ENCODE results near the gene RPL37.

Gene RPL37

DNA sequence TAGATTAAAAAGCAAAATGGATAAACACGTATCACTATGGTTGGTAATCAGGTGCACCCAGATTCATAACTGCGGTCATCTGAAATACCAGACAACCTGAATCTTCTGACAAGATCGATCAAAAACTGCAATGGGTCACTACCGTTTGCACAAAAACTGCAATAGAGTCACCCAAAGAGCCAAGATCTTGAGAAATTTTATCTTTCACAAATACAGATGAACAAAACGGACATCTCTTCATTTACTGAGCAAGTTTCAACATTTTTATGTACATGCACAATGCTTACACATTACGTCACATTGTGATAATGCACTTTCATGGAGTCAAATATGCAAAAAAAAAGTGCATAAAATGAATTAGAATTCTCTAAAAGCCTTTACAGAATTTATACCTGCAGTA, 55.5 kb downstream of the RPL37 start:
- Histone ChIP-seq H3K9me3 (ENCODE audit: insufficient read depth, low read length) (no peaks in the 10 kb centered on the region), H3F3A (ENCODE audit: insufficient read depth) (0 out of 2 replicates have a peak, but pooled peaks cover 3% of the 10 kb centered on the region), H3K4me2 (ENCODE audit: low read depth, low read length, poor library complexity, severe bottlenecking) (no peak overlapping the region), H3K27me3 (ENCODE audit: low read length) (no peaks in the 10 kb centered on the region), H4K20me1 (ENCODE audit: low read depth, low read length) (peaks cover 17% of the 10 kb centered on the region), H2AFZ (ENCODE audit: low read depth, low read length, severe bottlenecking) (no peak overlapping the region), H3K9ac (ENCODE audit: low read length) (no peak overlapping the region), H3K9me2 (replicated peaks; ENCODE audit: insufficient read depth, low read length) (no peaks in the 10 kb centered on the region), H3K27ac (ENCODE audit: low read depth, low read length) (no peak overlapping the region), H3K36me3 (ENCODE audit: low read length) (peaks cover 12% of the 10 kb centered on the region), H3K4me3 (ENCODE audit: insufficient read depth, low read length, poor library complexity, severe bottlenecking) (no peak overlapping the region), H3K79me2 (ENCODE audit: insufficient read depth, low read length) (peaks cover 65% of the 10 kb centered on the region)
- TF ChIP-seq EZH2phosphoT487 (conservative IDR thresholded peaks at IDR 0.05; ENCODE audit: low read length), result no peak

- Histone ChIP-seq H3K79me2 (ENCODE audit: insufficient read depth, low read length) (peaks cover 51% of the 10 kb centered on the region), H3K4me2 (ENCODE audit: low read depth, low read length, poor library complexity, severe bottlenecking) (no peak overlapping the region), H3K9ac (ENCODE audit: low read length) (no peak overlapping the region), H3K27me3 (ENCODE audit: low read length) (no peaks in the 10 kb centered on the region), H3F3A (ENCODE audit: insufficient read depth) (0 out of 2 replicates have a peak, but pooled peaks cover 3% of the 10 kb centered on the region), H3K36me3 (ENCODE audit: low read length) (peaks cover 16% of the 10 kb centered on the region), H4K20me1 (ENCODE audit: low read depth, low read length) (peaks cover 10% of the 10 kb centered on the region), H3K27ac (ENCODE audit: low read depth, low read length) (no peak overlapping the region), H3K9me2 (replicated peaks; ENCODE audit: insufficient read depth, low read length) (no peaks in the 10 kb centered on the region), H3K4me3 (ENCODE audit: insufficient read depth, low read length, poor library complexity, severe bottlenecking) (no peak overlapping the region), H2AFZ (ENCODE audit: low read depth, low read length, severe bottlenecking) (no peak overlapping the region), H3K9me3 (ENCODE audit: insufficient read depth, low read length) (no peaks in the 10 kb centered on the region)
- no peak for TF ChIP-seq EZH2phosphoT487 (conservative IDR thresholded peaks at IDR 0.05; ENCODE audit: low read length)
- TF ChIP-seq, protein P1, sequence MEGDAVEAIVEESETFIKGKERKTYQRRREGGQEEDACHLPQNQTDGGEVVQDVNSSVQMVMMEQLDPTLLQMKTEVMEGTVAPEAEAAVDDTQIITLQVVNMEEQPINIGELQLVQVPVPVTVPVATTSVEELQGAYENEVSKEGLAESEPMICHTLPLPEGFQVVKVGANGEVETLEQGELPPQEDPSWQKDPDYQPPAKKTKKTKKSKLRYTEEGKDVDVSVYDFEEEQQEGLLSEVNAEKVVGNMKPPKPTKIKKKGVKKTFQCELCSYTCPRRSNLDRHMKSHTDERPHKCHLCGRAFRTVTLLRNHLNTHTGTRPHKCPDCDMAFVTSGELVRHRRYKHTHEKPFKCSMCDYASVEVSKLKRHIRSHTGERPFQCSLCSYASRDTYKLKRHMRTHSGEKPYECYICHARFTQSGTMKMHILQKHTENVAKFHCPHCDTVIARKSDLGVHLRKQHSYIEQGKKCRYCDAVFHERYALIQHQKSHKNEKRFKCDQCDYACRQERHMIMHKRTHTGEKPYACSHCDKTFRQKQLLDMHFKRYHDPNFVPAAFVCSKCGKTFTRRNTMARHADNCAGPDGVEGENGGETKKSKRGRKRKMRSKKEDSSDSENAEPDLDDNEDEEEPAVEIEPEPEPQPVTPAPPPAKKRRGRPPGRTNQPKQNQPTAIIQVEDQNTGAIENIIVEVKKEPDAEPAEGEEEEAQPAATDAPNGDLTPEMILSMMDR (IDR thresholded peaks at IDR 0.05; ENCODE audit: insufficient read depth, low read length, poor library complexity, severe bottlenecking), result no peak
These were observed 56.9 kb downstream of the RPL37 start for GRCh38 chr5:40778133-40778532.

DNA sequence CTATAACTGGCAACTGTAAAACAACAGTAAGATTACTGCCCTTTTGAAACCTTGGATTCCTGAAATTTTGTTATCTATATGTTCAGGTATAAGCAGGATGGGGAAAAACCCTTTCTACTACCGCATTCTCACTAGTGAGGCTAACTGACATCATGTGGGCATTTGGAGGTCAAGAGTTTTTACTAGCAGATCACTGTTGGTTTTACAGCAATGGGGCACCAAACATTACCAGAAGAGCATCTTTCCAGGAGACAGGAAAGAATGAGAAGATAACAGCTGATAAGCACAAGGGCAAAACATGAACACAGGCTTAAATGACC, 58.4 kb downstream of the RPL37 start:
- no peak overlapping the region for H2AFZ ChIP-seq (ENCODE audit: low read depth, low read length, severe bottlenecking)
- H3K9me3 ChIP-seq (ENCODE audit: insufficient read depth, low read length), result no peaks in the 10 kb centered on the region
- no peak overlapping the region for H3K4me2 ChIP-seq (ENCODE audit: low read depth, low read length, poor library complexity, severe bottlenecking)
- 0 out of 2 replicates have a peak, but pooled peaks cover 3% of the 10 kb centered on the region for H3F3A ChIP-seq (ENCODE audit: insufficient read depth)
- no peak overlapping the region for H3K27ac ChIP-seq (ENCODE audit: low read depth, low read length)
- H3K27me3 ChIP-seq (ENCODE audit: low read length), result no peaks in the 10 kb centered on the region
- no peaks in the 10 kb centered on the region for H3K9me2 ChIP-seq (replicated peaks; ENCODE audit: insufficient read depth, low read length)
- no peaks in the 10 kb centered on the region for H4K20me1 ChIP-seq (ENCODE audit: low read depth, low read length)
- no peak overlapping the region for H3K9ac ChIP-seq (ENCODE audit: low read length)
- TF ChIP-seq, protein P1 (IDR thresholded peaks at IDR 0.05; ENCODE audit: insufficient read depth, low read length, poor library complexity, severe bottlenecking), result no peak
- no peak for TF ChIP-seq EZH2phosphoT487 (conservative IDR thresholded peaks at IDR 0.05; ENCODE audit: low read length)
- peaks cover 25% of the 10 kb centered on the region for H3K36me3 ChIP-seq (ENCODE audit: low read length)
- H3K79me2 ChIP-seq (ENCODE audit: insufficient read depth, low read length), result peaks cover 36% of the 10 kb centered on the region
- H3K4me3 ChIP-seq (ENCODE audit: insufficient read depth, low read length, poor library complexity, severe bottlenecking), result no peak overlapping the region

DNA sequence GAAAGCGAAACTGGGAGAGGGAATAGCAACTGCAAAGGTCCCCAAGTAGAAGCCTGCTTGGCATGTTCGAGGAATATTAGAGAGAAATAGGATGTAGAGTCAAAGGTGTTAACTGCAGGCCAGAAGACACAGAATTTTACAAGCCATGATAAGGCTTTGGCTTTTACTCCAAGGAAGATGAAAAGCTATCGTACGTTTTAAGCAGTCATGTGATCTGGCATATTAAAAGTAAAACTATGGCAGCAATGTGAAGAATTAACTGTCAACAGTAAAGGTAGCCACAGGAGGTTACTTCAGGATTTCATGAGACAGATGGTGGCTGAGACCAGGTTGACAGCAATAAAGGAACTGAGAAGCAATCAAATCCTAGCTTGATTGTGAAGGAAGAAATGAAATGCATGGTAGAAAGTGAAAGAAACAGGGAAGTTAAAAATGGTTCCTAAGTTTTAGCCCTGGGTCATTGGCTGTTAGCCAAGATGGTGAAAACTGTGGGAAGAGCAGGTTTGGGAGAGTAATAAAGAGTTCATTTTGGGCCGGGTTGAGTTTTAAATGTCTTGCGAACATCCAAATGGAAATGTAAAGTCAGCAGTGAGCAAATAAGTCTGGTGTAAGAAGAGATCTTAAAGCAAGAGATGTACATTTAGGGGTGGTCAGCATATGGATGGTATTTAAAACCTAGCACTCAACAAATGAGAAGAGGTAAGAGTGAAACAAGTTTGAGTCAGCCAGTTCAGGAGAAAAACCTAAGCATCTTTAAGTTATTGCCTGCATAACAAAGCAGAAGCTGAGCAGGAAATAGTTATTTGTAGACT, 59.0 kb downstream of the RPL37 start:
- H3F3A ChIP-seq (ENCODE audit: insufficient read depth), result 0 out of 2 replicates have a peak, but pooled peaks cover 3% of the 10 kb centered on the region
- H3K4me2 ChIP-seq (ENCODE audit: low read depth, low read length, poor library complexity, severe bottlenecking), result no peak overlapping the region
- no peaks in the 10 kb centered on the region for H4K20me1 ChIP-seq (ENCODE audit: low read depth, low read length)
- H3K27ac ChIP-seq (ENCODE audit: low read depth, low read length), result no peak overlapping the region
- H3K36me3 ChIP-seq (ENCODE audit: low read length), result peaks cover 28% of the 10 kb centered on the region
- no peak overlapping the region for H2AFZ ChIP-seq (ENCODE audit: low read depth, low read length, severe bottlenecking)
- H3K79me2 ChIP-seq (ENCODE audit: insufficient read depth, low read length), result peaks cover 30% of the 10 kb centered on the region
- no peak for TF ChIP-seq EZH2phosphoT487 (conservative IDR thresholded peaks at IDR 0.05; ENCODE audit: low read length)
- TF ChIP-seq, protein P1 (IDR thresholded peaks at IDR 0.05; ENCODE audit: insufficient read depth, low read length, poor library complexity, severe bottlenecking), result no peak
- no peak overlapping the region for H3K9ac ChIP-seq (ENCODE audit: low read length)
- H3K4me3 ChIP-seq (ENCODE audit: insufficient read depth, low read length, poor library complexity, severe bottlenecking), result no peak overlapping the region
- H3K9me2 ChIP-seq (replicated peaks; ENCODE audit: insufficient read depth, low read length), result no peaks in the 10 kb centered on the region
- no peaks in the 10 kb centered on the region for H3K27me3 ChIP-seq (ENCODE audit: low read length)
- H3K9me3 ChIP-seq (ENCODE audit: insufficient read depth, low read length), result no peaks in the 10 kb centered on the region

Data from SU-DHL-6 (cell line).